GM23338 (cell line): Measurements from ENCODE around the gene KYAT1. TPM values are rescaled to one million over a fixed set of nuclear protein-coding genes. Genes with fewer than 3 reads are reported as not detected.
A peak's percentile ranks its signal among the peaks of the same experiment; 100 is the strongest.
"Not testable (repeated sequence)": the region's sequence is repeated elsewhere in the genome, so short reads cannot be mapped to it uniquely, and the experiment has no call there.

Experiments used
- ATAC-seq: fragments of 200-7000 bp; cut with Tn5 transposase; 3 replicates; pipeline ENCODE4 v1.9.1; 2020
- DNase-seq: peaks from one replicate; pipeline ENCODE4 v3.0.0-alpha.2; 2015; ENCODE audit warnings: low spot score
- H2AFZ ChIP-seq: fragments of 200-600 bp; sonication (generic); 2 replicates; pipeline ENCODE4 v1.8.0; 2016; ENCODE audit warnings: antibody characterized with exemption, mild to moderate bottlenecking, moderate library complexity
- H3F3A ChIP-seq: fragments of 200-600 bp; sonication (generic); replicated peaks from 2 replicates; pipeline ENCODE4 v1.8.0; 2017; ENCODE audit warnings: antibody characterized with exemption, mixed run types, low read depth
- H3K27ac ChIP-seq: fragments of 200-600 bp; sonication (generic); 2 replicates; pipeline ENCODE4 v1.6.1; 2016; ENCODE audit warnings: low read depth
- H3K27me3 ChIP-seq: fragments of 200-600 bp; sonication (generic); 2 replicates; pipeline ENCODE4 v1.8.0; 2016; ENCODE audit warnings: mild to moderate bottlenecking, mixed run types, moderate library complexity; ENCODE audit not compliant: insufficient read depth
- H3K36me3 ChIP-seq: fragments of 200-600 bp; sonication (generic); 2 replicates; pipeline ENCODE4 v1.8.0; 2016; ENCODE audit warnings: mild to moderate bottlenecking; ENCODE audit not compliant: insufficient read depth
- H3K4me1 ChIP-seq: fragments of 200-600 bp; sonication (generic); 2 replicates; pipeline ENCODE4 v1.8.0; 2016; ENCODE audit warnings: mild to moderate bottlenecking, moderate library complexity; ENCODE audit not compliant: insufficient read depth
- H3K4me2 ChIP-seq: fragments of 200-600 bp; sonication (generic); 2 replicates; pipeline ENCODE4 v1.7.1; 2017; ENCODE audit warnings: mixed run types
- H3K4me3 ChIP-seq: fragments of 200-600 bp; sonication (generic); 2 replicates; pipeline ENCODE4 v1.6.1; 2016; ENCODE audit warnings: mixed run types
- H3K79me2 ChIP-seq: fragments of 200-600 bp; sonication (generic); replicated peaks from 2 replicates; pipeline ENCODE4 v1.8.0; 2017; ENCODE audit warnings: mild to moderate bottlenecking; ENCODE audit not compliant: insufficient read depth
- H3K9me2 ChIP-seq: fragments of 200-600 bp; sonication (generic); 2 replicates; pipeline ENCODE4 v1.8.0; 2017; ENCODE audit not compliant: insufficient read depth
- H4K20me1 ChIP-seq: fragments of 200-600 bp; sonication (generic); replicated peaks from 2 replicates; pipeline ENCODE4 v1.8.0; 2017; ENCODE audit warnings: mild to moderate bottlenecking; ENCODE audit not compliant: insufficient read depth
- H3K27ac Mint-ChIP-seq: 2 replicates; pipeline ENCODE4 v1.8.0; 2020; ENCODE audit warnings: inconsistent platforms, mild to moderate bottlenecking, moderate library complexity, mixed read lengths
- H3K27me3 Mint-ChIP-seq: 3 replicates; pipeline ENCODE4 v1.8.0; 2022; ENCODE audit warnings: low read depth, mild to moderate bottlenecking, moderate library complexity, mixed read lengths, inconsistent platforms; ENCODE audit not compliant: insufficient read depth, poor library complexity
- H3K36me3 Mint-ChIP-seq: 3 replicates; pipeline ENCODE4 v1.8.0; 2021; ENCODE audit warnings: low read depth, mild to moderate bottlenecking, inconsistent platforms, moderate library complexity, mixed read lengths
- H3K4me1 Mint-ChIP-seq: 3 replicates; pipeline ENCODE4 v1.8.0; 2020; ENCODE audit warnings: mild to moderate bottlenecking, inconsistent platforms, mixed read lengths
- H3K4me3 Mint-ChIP-seq: 3 replicates; pipeline ENCODE4 v1.8.0; 2021; ENCODE audit warnings: moderate library complexity, mild to moderate bottlenecking, inconsistent platforms, mixed read lengths
- H3K9me3 Mint-ChIP-seq: 3 replicates; pipeline ENCODE4 v1.8.0; 2020; ENCODE audit warnings: moderate library complexity, mild to moderate bottlenecking, inconsistent platforms, mixed read lengths
- CREB1 ChIP-seq: fragments of 250-450 bp; sonication (Bioruptor Pico); IDR thresholded peaks from 2 replicates; pipeline ENCODE4 v1.5.0; 2020; ENCODE audit warnings: low read depth, mild to moderate bottlenecking, moderate library complexity
- EZH2phosphoT487 ChIP-seq: fragments of 200-600 bp; sonication (generic); IDR thresholded peaks from one replicate; pipeline ENCODE4 v1.8.1; 2018; ENCODE audit warnings: antibody characterized with exemption; ENCODE audit not compliant: unreplicated experiment
- JUNB ChIP-seq: IDR thresholded peaks from one replicate; pipeline ENCODE4 v1.6.1; 2016; ENCODE audit warnings: antibody characterized with exemption; ENCODE audit not compliant: unreplicated experiment
- NANOG ChIP-seq: IDR thresholded peaks from 2 replicates; pipeline ENCODE4 v1.6.1; 2016; ENCODE audit warnings: antibody characterized with exemption, borderline replicate concordance
- STAT1 ChIP-seq: IDR thresholded peaks from one replicate; pipeline ENCODE4 v1.6.1; 2016; ENCODE audit warnings: antibody characterized with exemption; ENCODE audit not compliant: unreplicated experiment
- ZNF331 ChIP-seq: fragments of 250-450 bp; sonication (Bioruptor Pico); IDR thresholded peaks from 2 replicates; pipeline ENCODE4 v1.5.0; 2020; ENCODE audit warnings: low read depth, mild to moderate bottlenecking, moderate library complexity
- polyA plus RNA-seq: library from polyadenylated mRNA; unstranded; fragments of >200 nt; fragmentation: Nextera tagmentation; extraction: Ambion mirVana; gene quantifications from 2 replicates; pipeline ENCODE4 v1.2.1, GENCODE V29; 2016
- total RNA-seq: library from RNA; depleted of rRNA; stranded (reverse); fragments of >200 nt; shearing (Covaris generic); gene quantifications from 2 replicates; pipeline ENCODE4 v1.2.3, GENCODE V29; 2014
- TF ChIP-seq, protein P1 (sequence below): IDR thresholded peaks from one replicate; pipeline ENCODE4 v1.6.1; 2018; ENCODE audit warnings: antibody characterized with exemption; ENCODE audit not compliant: unreplicated experiment
- TF ChIP-seq, protein P2 (sequence below), 2 experiments: fragments of 200-600 bp in 1 of 2; sonication (generic) in 1 of 2; conservative IDR thresholded peaks; 2 replicates each; pipeline versions ENCODE4 v1.5.1 to v1.6.1; 2016 to 2017; ENCODE audit warnings: antibody characterized with exemption in 2 of 2, low read depth in 2 of 2, mild to moderate bottlenecking in 2 of 2, moderate library complexity in 1 of 2

KYAT1 gene
- total and polyA plus RNA-seq, 2 experiments from 2014 or later: 26.1 to 34.0 TPM

- TF ChIP-seq, protein P1, sequence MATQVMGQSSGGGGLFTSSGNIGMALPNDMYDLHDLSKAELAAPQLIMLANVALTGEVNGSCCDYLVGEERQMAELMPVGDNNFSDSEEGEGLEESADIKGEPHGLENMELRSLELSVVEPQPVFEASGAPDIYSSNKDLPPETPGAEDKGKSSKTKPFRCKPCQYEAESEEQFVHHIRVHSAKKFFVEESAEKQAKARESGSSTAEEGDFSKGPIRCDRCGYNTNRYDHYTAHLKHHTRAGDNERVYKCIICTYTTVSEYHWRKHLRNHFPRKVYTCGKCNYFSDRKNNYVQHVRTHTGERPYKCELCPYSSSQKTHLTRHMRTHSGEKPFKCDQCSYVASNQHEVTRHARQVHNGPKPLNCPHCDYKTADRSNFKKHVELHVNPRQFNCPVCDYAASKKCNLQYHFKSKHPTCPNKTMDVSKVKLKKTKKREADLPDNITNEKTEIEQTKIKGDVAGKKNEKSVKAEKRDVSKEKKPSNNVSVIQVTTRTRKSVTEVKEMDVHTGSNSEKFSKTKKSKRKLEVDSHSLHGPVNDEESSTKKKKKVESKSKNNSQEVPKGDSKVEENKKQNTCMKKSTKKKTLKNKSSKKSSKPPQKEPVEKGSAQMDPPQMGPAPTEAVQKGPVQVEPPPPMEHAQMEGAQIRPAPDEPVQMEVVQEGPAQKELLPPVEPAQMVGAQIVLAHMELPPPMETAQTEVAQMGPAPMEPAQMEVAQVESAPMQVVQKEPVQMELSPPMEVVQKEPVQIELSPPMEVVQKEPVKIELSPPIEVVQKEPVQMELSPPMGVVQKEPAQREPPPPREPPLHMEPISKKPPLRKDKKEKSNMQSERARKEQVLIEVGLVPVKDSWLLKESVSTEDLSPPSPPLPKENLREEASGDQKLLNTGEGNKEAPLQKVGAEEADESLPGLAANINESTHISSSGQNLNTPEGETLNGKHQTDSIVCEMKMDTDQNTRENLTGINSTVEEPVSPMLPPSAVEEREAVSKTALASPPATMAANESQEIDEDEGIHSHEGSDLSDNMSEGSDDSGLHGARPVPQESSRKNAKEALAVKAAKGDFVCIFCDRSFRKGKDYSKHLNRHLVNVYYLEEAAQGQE: no peak
- TF ChIP-seq EZH2phosphoT487 (no peak), STAT1 (no peak)
- TF ChIP-seq, protein P2, sequence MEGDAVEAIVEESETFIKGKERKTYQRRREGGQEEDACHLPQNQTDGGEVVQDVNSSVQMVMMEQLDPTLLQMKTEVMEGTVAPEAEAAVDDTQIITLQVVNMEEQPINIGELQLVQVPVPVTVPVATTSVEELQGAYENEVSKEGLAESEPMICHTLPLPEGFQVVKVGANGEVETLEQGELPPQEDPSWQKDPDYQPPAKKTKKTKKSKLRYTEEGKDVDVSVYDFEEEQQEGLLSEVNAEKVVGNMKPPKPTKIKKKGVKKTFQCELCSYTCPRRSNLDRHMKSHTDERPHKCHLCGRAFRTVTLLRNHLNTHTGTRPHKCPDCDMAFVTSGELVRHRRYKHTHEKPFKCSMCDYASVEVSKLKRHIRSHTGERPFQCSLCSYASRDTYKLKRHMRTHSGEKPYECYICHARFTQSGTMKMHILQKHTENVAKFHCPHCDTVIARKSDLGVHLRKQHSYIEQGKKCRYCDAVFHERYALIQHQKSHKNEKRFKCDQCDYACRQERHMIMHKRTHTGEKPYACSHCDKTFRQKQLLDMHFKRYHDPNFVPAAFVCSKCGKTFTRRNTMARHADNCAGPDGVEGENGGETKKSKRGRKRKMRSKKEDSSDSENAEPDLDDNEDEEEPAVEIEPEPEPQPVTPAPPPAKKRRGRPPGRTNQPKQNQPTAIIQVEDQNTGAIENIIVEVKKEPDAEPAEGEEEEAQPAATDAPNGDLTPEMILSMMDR (conservative IDR thresholded peaks at IDR 0.05; ENCODE audit: low read depth in 2 of 2): no peak
Observed at GRCh38 chr9:128882677-128883603, 1.2 kb upstream of the KYAT1 start (continued).

DNA sequence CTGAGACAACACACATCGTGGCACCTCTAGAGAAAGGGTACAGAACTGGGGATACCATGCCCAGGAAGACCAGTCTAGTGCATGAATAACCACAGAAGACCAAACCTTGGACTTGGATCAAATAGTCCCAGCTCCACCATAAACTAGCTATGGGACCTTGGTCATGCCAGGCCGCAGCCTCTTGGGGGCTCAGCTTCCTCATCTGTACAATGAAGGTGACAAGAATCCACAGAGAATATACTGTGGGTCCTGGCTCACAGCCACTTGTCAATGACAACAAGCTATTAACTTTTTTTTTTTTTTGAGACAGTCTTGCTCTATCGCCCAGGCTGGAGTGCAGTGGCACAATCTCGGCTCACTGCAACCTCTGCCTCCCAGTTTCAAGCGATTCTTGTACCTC, 3.9 kb downstream of the KYAT1 start:
- H3K4me2 ChIP-seq: no peak overlapping the region
- no peaks in the 10 kb centered on the region for H3K9me2 ChIP-seq
- H3K9me3 Mint-ChIP-seq: no peaks in the 10 kb centered on the region
- H3K4me1 ChIP-seq: no peaks in the 10 kb centered on the region; the same call in 1 of the 2 replicates
- H3K4me3 Mint-ChIP-seq: no peak overlapping the region
- no peak for DNase-seq
- H4K20me1 ChIP-seq: peaks cover 9% of the 10 kb centered on the region
- H3K27me3 Mint-ChIP-seq: peaks cover 15% of the 10 kb centered on the region
- no peak for TF ChIP-seq JUNB
- no peak for TF ChIP-seq CREB1 (CRISPR knock-in tag)
- no peak for TF ChIP-seq EZH2phosphoT487
- TF ChIP-seq NANOG: no peak
- TF ChIP-seq ZNF331: no peak
- peaks cover 65% of the 10 kb centered on the region for H3K79me2 ChIP-seq
- ATAC-seq: no peak
- H3K27ac ChIP-seq: no peak overlapping the region
- peaks cover under 1% of the 10 kb centered on the region; the same call in 1 of the 3 replicates for H3K36me3 Mint-ChIP-seq
- no peak overlapping the region for H2AFZ ChIP-seq
- H3K36me3 ChIP-seq: no peaks in the 10 kb centered on the region
- peaks cover 15% of the 10 kb centered on the region for H3K4me1 Mint-ChIP-seq
- H3K4me3 ChIP-seq: no peak overlapping the region
- no peaks in the 10 kb centered on the region for H3K27me3 ChIP-seq
- H3F3A ChIP-seq: peaks cover 20% of the 10 kb centered on the region
- no peak overlapping the region for H3K27ac Mint-ChIP-seq

DNA sequence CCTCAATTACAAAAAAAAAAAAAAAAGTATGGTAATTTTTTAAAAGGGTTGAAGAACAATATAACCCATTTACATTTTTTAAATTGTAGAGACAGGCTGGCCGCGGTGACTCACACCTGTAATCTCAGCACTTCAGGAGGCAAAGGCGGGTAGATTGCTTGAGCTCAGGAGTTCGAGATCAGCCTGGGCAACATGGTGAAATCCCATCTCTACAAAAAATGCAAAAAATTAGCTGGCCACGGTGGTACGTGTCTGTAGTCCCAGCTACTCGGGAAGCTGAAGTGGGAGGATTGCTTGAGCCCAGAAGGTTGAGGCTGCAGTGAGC, 10.8 kb downstream of the KYAT1 start:
- not testable (repeated sequence) for H3K4me3 Mint-ChIP-seq, H3K4me1 Mint-ChIP-seq, H3K9me3 Mint-ChIP-seq, H3F3A ChIP-seq, H3K27me3 ChIP-seq, H3K36me3 ChIP-seq, H2AFZ ChIP-seq, DNase-seq, H3K4me3 ChIP-seq, H3K4me2 ChIP-seq, H3K27me3 Mint-ChIP-seq, ATAC-seq, H4K20me1 ChIP-seq, H3K4me1 ChIP-seq, H3K9me2 ChIP-seq
- Histone ChIP-seq H3K27ac (peak overlapping the region; percentile 66; the same call in 1 of the 2 replicates), H3K79me2 (peaks cover 26% of the 10 kb centered on the region)
- Mint-ChIP-seq H3K27ac (0 out of 2 replicates have a peak overlapping the region, but pooled peaks have one; percentile 44), H3K36me3 (peaks cover 12% of the 10 kb centered on the region)
